Bronchial epithelial cell (primary cell): ENCODE results near the gene ANKRD45. TPM values are rescaled to one million over a fixed set of nuclear protein-coding genes. Genes with fewer than 3 reads are reported as not detected.
"Not testable (repeated sequence)": the region's sequence is repeated elsewhere in the genome, so short reads cannot be mapped to it uniquely, and the experiment has no call there.

Experiments used
- DNase-seq: peaks from one replicate; pipeline ENCODE4 v3.0.0-alpha.2; 2010; ENCODE audit warnings: low read depth
- FAIRE-seq: peaks from 2 replicates; lab custom pipeline; 2011; peaks lifted over from hg19 to GRCh38; lab: Jason Lieb, UNC
- H3K27me3 ChIP-seq: 2 replicates; pipeline ENCODE4 v1.5.1; 2011; ENCODE audit warnings: low read length; ENCODE audit not compliant: control insufficient read depth, insufficient read depth
- H3K36me3 ChIP-seq: 2 replicates; pipeline ENCODE4 v1.5.1; 2011; ENCODE audit warnings: low read length; ENCODE audit not compliant: control insufficient read depth, insufficient read depth
- H3K4me3 ChIP-seq: 2 replicates; pipeline ENCODE4 v1.5.1; 2011; ENCODE audit warnings: mild to moderate bottlenecking, low read depth, low read length, control low read depth
- total RNA-seq: library from RNA; depleted of rRNA; stranded (reverse); fragments of >200 nt; gene quantifications from 2 replicates; pipeline ENCODE4 v1.2.1, GENCODE V29; 2014
- TF ChIP-seq, protein P1 (sequence below): IDR thresholded peaks from 2 replicates; pipeline ENCODE4 v1.5.1; 2011; ENCODE audit warnings: mild to moderate bottlenecking, moderate library complexity, low read length, control low read depth, inconsistent platforms; ENCODE audit not compliant: insufficient read depth, severe bottlenecking

The ANKRD45 gene
- total RNA-seq, 1 donor from 2014 or later = under 0.01 TPM

DNA sequence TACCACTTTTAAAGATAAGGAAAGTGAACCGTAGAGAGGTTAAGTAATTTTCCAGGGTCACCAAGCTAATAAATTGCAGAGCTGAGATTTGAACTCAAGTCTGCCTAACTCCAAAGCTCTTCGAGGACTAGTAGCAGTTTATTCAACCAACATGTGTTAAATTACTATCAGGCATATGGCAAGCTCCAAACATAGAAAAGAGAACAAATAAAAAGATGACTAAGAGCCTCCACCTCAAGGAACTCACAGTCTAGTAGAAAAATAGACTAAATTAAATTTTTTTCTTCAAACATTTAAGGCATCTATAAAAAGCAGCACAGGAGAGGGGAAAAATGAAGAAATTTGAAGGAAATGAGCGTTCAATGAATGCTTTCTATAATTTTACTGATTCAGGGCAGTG is 89.0 kb downstream of the ANKRD45 start:
- Histone ChIP-seq H3K4me3 (no peak overlapping the region), H3K27me3 (no peaks in the 10 kb centered on the region), H3K36me3 (no peaks in the 10 kb centered on the region)
- TF ChIP-seq, protein P1, sequence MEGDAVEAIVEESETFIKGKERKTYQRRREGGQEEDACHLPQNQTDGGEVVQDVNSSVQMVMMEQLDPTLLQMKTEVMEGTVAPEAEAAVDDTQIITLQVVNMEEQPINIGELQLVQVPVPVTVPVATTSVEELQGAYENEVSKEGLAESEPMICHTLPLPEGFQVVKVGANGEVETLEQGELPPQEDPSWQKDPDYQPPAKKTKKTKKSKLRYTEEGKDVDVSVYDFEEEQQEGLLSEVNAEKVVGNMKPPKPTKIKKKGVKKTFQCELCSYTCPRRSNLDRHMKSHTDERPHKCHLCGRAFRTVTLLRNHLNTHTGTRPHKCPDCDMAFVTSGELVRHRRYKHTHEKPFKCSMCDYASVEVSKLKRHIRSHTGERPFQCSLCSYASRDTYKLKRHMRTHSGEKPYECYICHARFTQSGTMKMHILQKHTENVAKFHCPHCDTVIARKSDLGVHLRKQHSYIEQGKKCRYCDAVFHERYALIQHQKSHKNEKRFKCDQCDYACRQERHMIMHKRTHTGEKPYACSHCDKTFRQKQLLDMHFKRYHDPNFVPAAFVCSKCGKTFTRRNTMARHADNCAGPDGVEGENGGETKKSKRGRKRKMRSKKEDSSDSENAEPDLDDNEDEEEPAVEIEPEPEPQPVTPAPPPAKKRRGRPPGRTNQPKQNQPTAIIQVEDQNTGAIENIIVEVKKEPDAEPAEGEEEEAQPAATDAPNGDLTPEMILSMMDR = no peak
- FAIRE-seq (no peak), DNase-seq (no peak)

DNA sequence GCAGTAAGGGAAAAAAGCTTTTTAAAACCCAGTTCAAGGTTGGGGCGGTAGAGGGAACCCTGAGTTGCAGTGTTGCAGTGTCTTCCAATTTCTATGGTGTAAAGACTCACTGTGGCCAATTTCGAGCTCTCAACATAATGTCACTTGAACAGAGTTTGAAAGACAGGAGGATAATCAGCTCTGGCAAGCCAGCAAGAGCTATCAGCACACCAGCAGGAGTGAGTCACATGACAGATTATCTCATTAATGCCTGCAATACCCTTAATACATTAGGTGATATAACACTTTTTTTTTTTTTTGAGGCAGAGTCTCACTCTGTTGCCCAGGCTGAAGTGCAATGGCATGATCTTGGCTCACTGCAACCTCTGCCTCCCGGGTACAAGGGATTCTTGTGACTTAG is 89.6 kb downstream of the ANKRD45 start:
- FAIRE-seq = no peak
- H3K4me3 ChIP-seq = no peak overlapping the region
- H3K36me3 ChIP-seq = no peaks in the 10 kb centered on the region
- no peak for DNase-seq
- TF ChIP-seq, protein P1 = no peak
- no peaks in the 10 kb centered on the region for H3K27me3 ChIP-seq

DNA sequence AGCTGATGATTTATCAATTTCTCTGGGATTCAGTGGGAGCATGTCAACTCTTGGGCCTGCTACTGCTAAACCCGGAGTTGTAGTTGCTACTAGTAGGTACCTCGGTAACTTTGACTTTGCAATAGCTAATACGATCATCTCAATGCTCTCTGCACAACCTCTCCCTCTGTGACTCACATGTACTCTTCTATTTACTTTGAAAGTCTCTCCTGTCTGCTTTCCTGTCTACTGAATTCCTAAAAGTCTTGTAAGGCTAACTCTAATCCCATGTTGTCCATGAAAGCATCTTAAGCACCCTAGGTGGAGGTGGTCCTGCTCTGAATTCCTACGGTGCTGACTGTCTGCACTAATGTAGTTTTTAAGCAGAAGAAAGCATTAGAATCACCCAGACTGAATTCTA is 96.1 kb downstream of the ANKRD45 start:
- Histone ChIP-seq H3K36me3 (no peaks in the 10 kb centered on the region), H3K4me3 (no peak overlapping the region), H3K27me3 (no peaks in the 10 kb centered on the region)
- FAIRE-seq = no peak
- peak; percentile 43 for DNase-seq
- TF ChIP-seq, protein P1 = no peak

DNA sequence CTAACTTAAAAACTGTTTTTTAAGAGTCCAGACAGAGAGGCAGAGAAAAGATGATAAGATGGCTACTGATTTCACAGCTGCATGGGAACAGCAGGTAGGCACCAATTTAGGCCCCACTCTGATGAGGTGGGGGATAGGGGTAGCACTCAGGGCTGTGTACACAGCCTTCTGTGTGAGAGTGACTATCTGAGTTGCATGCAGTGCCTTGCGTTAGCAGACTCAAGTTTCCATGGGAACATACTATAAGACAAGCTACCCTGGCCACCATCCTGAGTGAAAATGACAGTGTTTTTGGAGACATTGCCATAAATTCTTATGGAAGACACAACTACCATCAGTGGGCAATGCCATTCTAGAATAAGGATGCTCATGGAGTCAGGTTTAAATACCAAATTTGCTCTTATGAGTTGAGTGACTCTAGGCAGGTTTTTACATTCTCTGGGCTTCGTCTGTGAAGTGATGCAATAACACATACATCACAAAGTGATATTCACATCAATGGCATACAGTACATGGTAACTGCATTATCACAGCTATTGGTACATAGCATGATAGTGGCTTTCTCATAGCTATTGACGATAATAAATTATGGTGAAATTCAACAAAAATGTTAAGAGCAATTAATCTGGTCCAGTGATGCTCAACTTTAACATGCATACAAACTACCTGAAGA is 97.3 kb downstream of the ANKRD45 start:
- no peaks in the 10 kb centered on the region for H3K27me3 ChIP-seq
- no peaks in the 10 kb centered on the region for H3K36me3 ChIP-seq
- TF ChIP-seq, protein P1 = no peak
- DNase-seq (no peak), FAIRE-seq (no peak)
- H3K4me3 ChIP-seq = no peak overlapping the region

DNA sequence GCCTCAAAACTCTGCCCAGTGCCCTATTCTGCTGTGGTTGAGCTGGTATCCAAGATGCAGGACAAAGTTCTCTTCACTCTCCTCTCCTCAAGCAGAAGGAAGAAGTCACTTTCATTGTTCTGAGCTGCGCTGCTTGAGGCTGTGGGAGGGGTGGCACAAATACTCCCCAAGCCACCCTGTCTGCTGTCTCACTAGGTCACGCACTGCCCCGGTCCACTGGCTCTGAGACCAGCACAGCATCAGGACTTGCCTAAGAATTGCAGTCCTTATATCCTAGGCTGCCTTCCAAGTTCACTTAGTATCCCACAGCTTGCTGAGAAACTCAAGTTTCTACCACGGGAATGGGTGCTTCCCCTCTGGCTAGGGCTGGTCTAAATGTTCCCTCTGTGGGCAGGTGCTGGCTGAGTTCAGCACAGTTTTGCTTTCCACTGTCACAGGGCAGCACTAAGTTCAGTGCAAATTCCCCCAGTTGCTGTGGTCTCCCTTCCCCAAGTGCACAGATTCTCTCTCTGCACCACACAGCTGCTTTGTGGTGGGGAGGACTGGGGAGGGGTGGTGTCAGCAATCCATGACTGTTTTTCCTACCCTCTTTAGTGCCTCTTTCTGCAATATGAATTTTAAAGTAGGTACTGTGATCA is 99.2 kb downstream of the ANKRD45 start:
- DNase-seq (no peak), FAIRE-seq (no peak)
- Histone ChIP-seq H3K27me3 (no peaks in the 10 kb centered on the region), H3K36me3 (no peaks in the 10 kb centered on the region), H3K4me3 (no peak overlapping the region)
- TF ChIP-seq, protein P1 = no peak

DNA sequence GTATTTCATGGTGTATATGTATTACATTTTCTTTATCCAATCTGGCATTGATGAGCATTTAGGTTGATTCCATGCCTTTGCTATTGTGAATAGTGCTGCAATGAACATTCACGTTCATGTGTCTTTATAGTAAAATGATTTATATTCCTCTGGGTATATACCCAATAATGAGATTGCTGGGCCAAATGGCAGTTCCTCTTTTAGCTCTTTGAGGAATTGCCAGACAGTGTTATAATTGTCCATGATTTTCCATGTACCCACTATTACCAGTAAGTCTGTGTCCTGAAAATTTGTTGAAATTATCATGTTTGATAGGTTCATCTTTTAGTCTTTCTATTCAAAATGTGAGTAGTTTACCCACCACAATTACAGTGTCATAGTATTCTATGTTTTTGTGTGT is 101.2 kb downstream of the ANKRD45 start:
- Histone ChIP-seq H3K36me3 (no peaks in the 10 kb centered on the region), H3K4me3 (no peak overlapping the region), H3K27me3 (no peaks in the 10 kb centered on the region)
- DNase-seq (no peak), FAIRE-seq (no peak)
- TF ChIP-seq, protein P1 = no peak

DNA sequence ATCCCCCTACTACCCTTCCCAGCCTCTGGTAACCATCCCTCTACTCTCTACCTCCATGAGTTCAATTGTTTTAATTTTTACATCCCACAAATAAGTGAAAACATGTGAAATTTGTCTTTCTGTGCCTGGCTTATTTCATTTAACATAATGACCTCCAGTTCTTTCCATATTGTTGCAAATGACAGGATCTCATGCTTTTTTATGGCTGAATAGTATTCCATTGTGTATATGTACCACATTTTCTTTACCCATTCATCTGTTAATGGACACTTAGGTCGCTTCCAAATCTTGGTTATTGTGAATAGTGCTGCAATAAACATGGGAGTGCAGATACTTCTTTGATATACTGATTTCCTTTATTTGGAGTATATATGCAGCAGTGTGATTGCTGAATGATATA is 105.8 kb downstream of the ANKRD45 start:
- not testable (repeated sequence) for H3K36me3 ChIP-seq, DNase-seq, FAIRE-seq, H3K4me3 ChIP-seq, H3K27me3 ChIP-seq
